Epithelial cell of esophagus (primary cell): ENCODE measurements around the gene FFAR2.
"Not testable (repeated sequence)": the region's sequence is repeated elsewhere in the genome, so short reads cannot be mapped to it uniquely, and the experiment has no call there.

ENCODE experiments used
- DNase-seq: peaks from one replicate; pipeline ENCODE4 v3.0.0; 2010; ENCODE audit warnings: low read depth
- H3K4me3 ChIP-seq: 2 replicates; pipeline ENCODE4 v1.5.1; 2011; ENCODE audit warnings: mild to moderate bottlenecking, low read length, control low read depth
- TF ChIP-seq, protein P1 (sequence below): IDR thresholded peaks from 2 replicates; pipeline ENCODE4 v1.5.1; 2011; ENCODE audit warnings: low read depth, mild to moderate bottlenecking, low read length, control low read depth, inconsistent platforms; ENCODE audit not compliant: insufficient read depth; ENCODE audit errors: missing control alignments

Gene FFAR2

DNA sequence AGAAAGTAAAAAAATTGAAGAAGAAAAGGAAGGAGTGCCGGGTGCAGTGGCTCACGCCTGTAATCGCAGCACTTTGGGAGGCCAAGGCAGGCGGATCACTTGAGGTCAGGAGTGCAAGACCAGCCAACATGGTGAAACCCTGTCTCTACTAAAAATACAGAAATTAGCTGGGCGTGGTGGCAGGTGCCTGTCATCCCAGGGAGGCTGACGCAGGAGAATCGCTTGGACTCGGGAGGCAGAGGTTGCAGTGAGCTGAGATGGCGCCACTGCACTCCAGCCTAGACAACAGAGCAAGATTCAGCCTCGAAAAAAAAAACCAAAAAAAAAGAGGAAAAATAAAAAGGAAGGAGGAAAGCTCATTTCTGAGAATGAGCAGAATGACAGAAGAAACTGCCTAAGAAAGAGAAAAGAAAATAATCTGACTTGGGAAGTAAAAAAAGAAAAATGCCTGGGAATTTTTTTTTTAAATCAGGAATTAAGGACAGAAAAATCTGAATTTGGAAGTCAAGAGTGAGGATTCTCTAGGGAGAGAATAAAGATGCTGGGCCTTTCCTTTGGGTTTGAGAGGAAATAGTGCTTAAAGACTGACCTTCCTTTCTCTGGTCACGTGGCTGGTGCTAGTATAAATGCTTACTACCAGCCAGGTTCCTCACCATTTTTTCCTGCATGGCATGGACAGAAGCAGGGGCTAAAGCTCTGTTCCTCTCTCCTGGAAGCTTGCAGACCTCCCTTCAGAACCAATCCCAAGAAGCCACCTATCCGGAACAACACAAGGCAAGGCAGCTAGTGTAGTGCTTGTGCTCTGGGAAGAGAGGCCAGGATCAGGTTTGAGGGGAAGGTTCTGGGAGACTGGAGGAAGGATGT lies at the start of gene FFAR2:
FFAR2 (plus strand) TSS at position 652 of the 864 bp plus-strand sequence. CDS start 1,458 bp downstream, outside the sequence.
- TF ChIP-seq, protein P1, sequence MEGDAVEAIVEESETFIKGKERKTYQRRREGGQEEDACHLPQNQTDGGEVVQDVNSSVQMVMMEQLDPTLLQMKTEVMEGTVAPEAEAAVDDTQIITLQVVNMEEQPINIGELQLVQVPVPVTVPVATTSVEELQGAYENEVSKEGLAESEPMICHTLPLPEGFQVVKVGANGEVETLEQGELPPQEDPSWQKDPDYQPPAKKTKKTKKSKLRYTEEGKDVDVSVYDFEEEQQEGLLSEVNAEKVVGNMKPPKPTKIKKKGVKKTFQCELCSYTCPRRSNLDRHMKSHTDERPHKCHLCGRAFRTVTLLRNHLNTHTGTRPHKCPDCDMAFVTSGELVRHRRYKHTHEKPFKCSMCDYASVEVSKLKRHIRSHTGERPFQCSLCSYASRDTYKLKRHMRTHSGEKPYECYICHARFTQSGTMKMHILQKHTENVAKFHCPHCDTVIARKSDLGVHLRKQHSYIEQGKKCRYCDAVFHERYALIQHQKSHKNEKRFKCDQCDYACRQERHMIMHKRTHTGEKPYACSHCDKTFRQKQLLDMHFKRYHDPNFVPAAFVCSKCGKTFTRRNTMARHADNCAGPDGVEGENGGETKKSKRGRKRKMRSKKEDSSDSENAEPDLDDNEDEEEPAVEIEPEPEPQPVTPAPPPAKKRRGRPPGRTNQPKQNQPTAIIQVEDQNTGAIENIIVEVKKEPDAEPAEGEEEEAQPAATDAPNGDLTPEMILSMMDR: no peak
- no peak within 1 kb of the TSS for H3K4me3 ChIP-seq
- no peak for DNase-seq

DNA sequence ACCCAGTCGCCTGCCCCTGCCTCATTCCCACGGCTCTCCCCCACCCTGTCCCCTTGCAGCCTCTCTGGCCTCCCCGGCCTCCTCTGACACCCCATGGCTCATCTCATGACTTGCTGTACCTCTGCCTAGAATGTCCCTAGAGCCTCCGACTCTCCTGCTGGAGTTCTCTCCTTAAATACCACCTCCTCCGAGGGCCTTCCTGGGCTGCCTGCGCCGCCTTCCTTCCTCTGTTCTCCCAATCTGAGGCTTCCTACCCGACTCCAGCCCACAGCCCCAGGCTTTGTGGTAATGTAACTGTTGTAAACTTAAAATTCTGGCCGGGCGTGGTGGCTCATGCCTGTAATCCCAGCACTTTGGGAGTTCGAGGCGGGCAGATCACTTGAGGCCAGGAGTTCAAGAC lies 49.5 kb upstream of the FFAR2 start:
- H3K4me3 ChIP-seq: no peak overlapping the region
- TF ChIP-seq, protein P1: no peak
- no peak for DNase-seq

DNA sequence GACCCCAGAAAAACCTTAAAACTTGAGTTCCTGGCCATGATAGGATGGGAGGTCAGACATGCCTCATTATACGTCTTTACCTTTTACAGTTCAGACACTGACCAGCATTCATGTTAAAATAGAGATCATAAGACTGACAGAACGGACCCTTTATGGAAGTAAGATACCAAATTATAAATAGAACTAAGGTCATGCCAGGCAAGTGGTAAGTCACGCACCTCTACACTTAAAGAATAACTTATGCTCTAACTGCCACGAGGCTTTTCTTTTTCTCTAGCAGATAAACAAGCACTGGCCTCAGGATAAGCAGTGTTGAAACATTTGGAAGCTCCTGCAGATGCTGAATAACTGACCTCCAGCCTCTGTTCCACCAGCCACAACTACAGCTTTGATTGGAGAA lies 48.8 kb upstream of the FFAR2 start:
- TF ChIP-seq, protein P1: no peak
- DNase-seq: no peak

DNA sequence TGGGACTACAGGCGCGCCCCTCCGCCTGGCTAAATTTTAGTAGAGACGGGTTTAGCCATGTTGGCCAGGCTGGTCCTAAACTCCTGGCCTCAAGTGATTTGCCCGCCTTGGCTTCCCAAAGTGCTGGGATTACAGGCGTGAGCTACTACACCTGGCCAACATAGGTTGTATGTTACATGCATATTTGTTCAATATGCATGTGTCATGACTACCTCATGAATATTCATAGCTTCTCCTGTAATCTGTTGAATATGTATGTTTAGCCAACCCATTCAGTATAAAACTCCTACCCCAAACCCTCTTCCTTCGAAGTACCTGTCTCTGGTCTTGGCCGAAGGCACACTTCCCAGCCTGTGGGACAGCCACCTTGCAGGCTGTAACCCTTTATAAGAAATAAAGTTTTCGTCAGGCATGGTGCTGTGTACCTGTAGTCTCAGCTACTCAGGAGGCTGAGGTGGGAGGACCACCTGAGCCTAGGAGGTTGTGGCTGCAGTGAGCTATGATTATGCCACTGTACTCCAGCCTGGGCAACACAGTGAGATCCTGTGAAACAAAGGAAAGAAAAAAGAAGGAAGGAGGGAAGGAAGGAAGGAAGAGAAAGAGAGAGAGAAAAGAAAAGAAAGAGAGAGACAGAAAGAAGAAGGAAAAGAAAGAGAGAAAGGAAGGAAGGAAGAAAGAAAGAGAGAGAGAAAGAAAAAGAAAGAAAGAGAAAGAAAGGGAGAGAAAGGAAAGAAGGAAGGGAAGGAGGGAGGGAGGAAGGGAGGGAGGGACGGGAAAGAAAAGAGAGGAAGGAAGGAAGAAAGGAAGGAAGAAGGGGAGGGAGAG lies 47.9 kb upstream of the FFAR2 start:
- DNase-seq: no peak
- TF ChIP-seq, protein P1: no peak
- H3K4me3 ChIP-seq: no peak overlapping the region

More for the DNA sequence above, 48.8 kb upstream of the FFAR2 start:
- no peak overlapping the region for H3K4me3 ChIP-seq

DNA sequence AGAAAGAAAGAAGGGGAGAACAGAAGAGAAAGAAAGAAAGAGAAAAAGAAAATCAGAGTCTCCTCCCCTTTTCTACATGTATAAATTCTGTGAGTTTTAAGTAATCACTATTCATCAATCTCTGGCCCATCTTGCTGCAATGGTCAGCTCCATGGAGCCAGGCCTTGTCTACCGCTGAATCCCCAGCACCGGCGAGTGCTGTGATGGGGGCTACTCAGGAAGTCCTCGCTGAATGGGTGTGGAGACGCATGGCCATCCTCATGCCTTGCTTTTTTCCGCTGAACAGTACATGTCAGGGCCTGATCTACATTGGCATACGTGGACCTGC lies 47.3 kb upstream of the FFAR2 start:
- no peak overlapping the region for H3K4me3 ChIP-seq
- TF ChIP-seq, protein P1: no peak
- DNase-seq: no peak

DNA sequence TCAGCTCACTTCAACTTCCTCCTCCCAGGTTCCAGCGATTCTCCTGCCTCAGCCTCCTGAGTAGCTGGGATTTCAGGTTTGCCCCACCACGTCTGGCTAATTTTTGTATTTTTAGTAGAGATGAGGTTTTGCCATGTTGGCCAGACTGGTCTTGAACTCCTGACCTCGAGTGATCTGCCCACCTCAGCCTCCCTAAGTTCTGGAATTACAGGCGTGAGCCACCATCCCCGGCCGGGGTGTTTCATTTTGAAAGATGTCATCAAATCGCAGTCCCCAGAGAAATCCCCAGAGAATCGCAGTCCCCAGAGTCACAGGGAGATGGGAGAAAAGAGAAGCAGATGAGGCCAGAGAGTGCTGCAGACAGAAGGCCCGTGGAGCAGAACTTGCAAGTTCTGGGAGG lies 46.6 kb upstream of the FFAR2 start:
- H3K4me3 ChIP-seq, DNase-seq: not testable (repeated sequence)

DNA sequence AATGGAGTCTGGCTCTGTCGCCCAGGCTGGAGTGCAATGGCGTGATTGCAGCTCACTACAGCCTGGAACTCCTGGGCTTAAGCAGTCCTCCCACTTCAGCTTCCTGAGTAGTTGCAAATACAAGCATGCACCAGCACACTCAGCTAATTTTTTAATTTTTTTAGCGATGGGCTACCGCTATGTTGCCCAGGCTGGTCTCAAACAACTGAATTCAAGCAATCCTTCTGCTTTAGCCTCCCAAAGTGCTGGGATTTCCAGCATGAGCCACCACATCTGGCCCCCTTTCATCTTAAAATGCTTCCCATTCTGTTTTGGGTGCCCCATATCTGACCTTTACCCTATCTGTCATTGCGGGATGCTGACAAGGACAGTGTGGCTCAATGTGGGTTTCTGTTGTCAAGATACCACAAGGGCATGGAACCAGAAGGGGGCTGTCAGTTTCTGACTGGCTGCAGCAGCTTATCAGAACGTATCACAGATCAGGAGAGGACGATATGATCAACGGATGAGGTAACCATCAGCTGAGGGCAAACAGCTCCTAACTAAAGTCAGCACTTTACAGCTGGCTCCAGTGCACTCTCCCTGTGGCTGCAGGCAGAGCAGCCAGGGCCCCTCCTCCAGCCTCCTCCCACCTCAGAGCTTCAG lies 44.8 kb upstream of the FFAR2 start:
- H3K4me3 ChIP-seq: no peak overlapping the region
- TF ChIP-seq, protein P1: no peak
- DNase-seq: no peak
